BLaER1 (cell line): ENCODE measurements around the gene RUVBL2.

ENCODE experiments used
- H3K27ac ChIP-seq: shearing (Covaris generic); formaldehyde crosslinking; 2 replicates; pipeline ENCODE4 v1.8.1; 2022
- H3K27me3 ChIP-seq: shearing (Covaris generic); formaldehyde crosslinking; 2 replicates; pipeline ENCODE4 v1.8.1; 2022
- H3K36me3 ChIP-seq: shearing (Covaris generic); formaldehyde crosslinking; 2 replicates; pipeline ENCODE4 v1.8.1; 2022
- H3K4me1 ChIP-seq: shearing (Covaris generic); formaldehyde crosslinking; 2 replicates; pipeline ENCODE4 v1.8.1; 2022
- H3K4me2 ChIP-seq: shearing (Covaris generic); formaldehyde crosslinking; 2 replicates; pipeline ENCODE4 v1.8.1; 2022
- H3K4me3 ChIP-seq: shearing (Covaris generic); formaldehyde crosslinking; 2 replicates; pipeline ENCODE4 v1.8.1; 2022
- H3K9ac ChIP-seq: shearing (Covaris generic); formaldehyde crosslinking; 2 replicates; pipeline ENCODE4 v1.8.1; 2022
- H3K9me3 ChIP-seq: shearing (Covaris generic); formaldehyde crosslinking; 2 replicates; pipeline ENCODE4 v1.8.1; 2022
- H4K20me1 ChIP-seq: shearing (Covaris generic); formaldehyde crosslinking; 2 replicates; pipeline ENCODE4 v1.8.1; 2022
- Cebpa-rat ChIP-seq: shearing (Covaris generic); IDR thresholded peaks from 2 replicates; pipeline ENCODE4 v1.8.1; 2022

Gene RUVBL2

GRCh38 chr19:48968813-48969218, 24.9 kb upstream of the RUVBL2 start:
- H3K36me3 ChIP-seq = peaks cover 71% of the 10 kb centered on the region
- H3K27me3 ChIP-seq = no peaks in the 10 kb centered on the region
- no peaks in the 10 kb centered on the region for H3K9me3 ChIP-seq
- H4K20me1 ChIP-seq = peaks cover 34% of the 10 kb centered on the region
- no peak overlapping the region; the same call in 1 of the 2 replicates for H3K27ac ChIP-seq
- H3K4me3 ChIP-seq = no peak overlapping the region
- no peak for TF ChIP-seq Cebpa-rat
- peak overlapping the region; percentile 43; the same call in 1 of the 2 replicates for H3K9ac ChIP-seq
- H3K4me1 ChIP-seq = peaks cover 54% of the 10 kb centered on the region
- no peak overlapping the region for H3K4me2 ChIP-seq

- Histone ChIP-seq H3K4me3 (no peak overlapping the region), H3K9me3 (no peaks in the 10 kb centered on the region), H3K9ac (no peak overlapping the region), H3K36me3 (peaks cover 78% of the 10 kb centered on the region), H3K4me1 (peaks cover 47% of the 10 kb centered on the region), H3K27ac (no peak overlapping the region), H4K20me1 (peaks cover 34% of the 10 kb centered on the region), H3K27me3 (no peaks in the 10 kb centered on the region), H3K4me2 (peak overlapping the region; percentile 49)
- TF ChIP-seq Cebpa-rat = no peak
Measured at GRCh38 chr19:48969276-48970138, 24.2 kb upstream of the RUVBL2 start.

DNA sequence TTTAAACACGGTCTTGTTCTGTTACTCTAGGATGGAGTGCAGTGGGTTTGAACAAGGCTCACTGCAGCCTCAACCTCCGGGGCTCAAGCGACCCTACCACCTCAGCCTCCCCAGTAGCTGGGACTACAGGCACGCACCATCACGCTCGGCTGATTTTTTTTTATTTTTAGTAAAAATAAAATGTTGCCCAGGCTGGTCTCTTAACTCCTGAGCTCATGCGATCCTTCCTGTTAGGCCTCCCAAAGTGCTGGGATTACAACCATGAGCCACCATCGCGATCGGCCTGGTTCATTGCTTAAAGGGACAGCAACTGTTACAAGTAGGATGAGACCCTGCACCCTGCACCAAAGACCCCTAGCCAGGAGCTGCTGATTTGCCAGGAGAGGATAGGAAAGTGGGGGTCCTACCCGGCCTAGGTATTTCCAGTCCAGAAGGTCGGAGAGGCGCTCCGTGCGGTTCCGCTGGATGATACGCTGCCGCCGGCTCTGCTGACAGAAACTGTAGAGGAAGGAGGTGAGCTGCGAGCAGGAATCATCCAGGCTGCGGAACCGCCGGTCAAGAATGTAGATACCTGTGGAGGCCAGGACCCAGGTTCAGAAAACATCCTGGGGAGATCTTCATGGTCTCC, 23.4 kb upstream of the RUVBL2 start:
- peaks cover 86% of the 10 kb centered on the region for H3K36me3 ChIP-seq
- peaks cover 44% of the 10 kb centered on the region for H3K4me1 ChIP-seq
- peaks cover 34% of the 10 kb centered on the region for H4K20me1 ChIP-seq
- no peak overlapping the region for H3K4me3 ChIP-seq
- H3K4me2 ChIP-seq = peak overlapping the region; percentile 49
- H3K9me3 ChIP-seq = no peaks in the 10 kb centered on the region
- no peak for TF ChIP-seq Cebpa-rat
- no peak overlapping the region for H3K9ac ChIP-seq
- H3K27me3 ChIP-seq = no peaks in the 10 kb centered on the region
- no peak overlapping the region for H3K27ac ChIP-seq

DNA sequence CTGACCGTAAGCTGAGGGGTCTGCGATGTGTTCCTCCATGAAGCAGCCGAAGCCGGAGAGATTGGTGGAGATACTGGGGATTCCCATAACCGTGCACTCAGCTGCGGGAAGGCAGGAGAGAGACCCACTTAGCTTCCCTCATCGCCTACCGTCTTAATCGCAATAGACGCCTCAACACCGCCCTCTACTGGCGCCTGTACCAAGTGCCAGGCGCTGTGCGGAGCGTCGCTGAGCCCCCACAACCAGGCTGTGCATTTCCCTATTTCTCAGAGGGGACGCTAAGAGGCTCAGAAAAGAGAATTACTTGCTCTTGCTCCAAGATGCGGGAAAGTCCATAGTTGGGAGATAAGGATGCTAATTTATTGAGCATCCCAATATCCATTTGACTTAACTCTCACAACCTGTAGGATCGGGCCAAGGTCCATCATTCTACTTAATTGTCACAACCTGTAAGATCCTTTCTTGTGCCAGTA, 22.7 kb upstream of the RUVBL2 start:
- H4K20me1 ChIP-seq = peaks cover 26% of the 10 kb centered on the region
- peaks cover 48% of the 10 kb centered on the region for H3K4me1 ChIP-seq
- H3K36me3 ChIP-seq = peaks cover 87% of the 10 kb centered on the region
- no peak overlapping the region for H3K9ac ChIP-seq
- H3K9me3 ChIP-seq = no peaks in the 10 kb centered on the region
- peak overlapping the region; percentile 49 for H3K4me2 ChIP-seq
- no peak for TF ChIP-seq Cebpa-rat
- H3K4me3 ChIP-seq = no peak overlapping the region
- no peaks in the 10 kb centered on the region for H3K27me3 ChIP-seq
- H3K27ac ChIP-seq = no peak overlapping the region

- Histone ChIP-seq H3K9ac (no peak overlapping the region), H3K27ac (0 out of 2 replicates have a peak overlapping the region, but pooled peaks have one; percentile 18), H3K9me3 (no peaks in the 10 kb centered on the region), H3K4me3 (no peak overlapping the region), H3K36me3 (peaks cover 74% of the 10 kb centered on the region), H4K20me1 (no peaks in the 10 kb centered on the region), H3K27me3 (no peaks in the 10 kb centered on the region), H3K4me1 (peaks cover 54% of the 10 kb centered on the region), H3K4me2 (peak overlapping the region; percentile 37)
- TF ChIP-seq Cebpa-rat = no peak
Measured at GRCh38 chr19:48975947-48976847, 17.5 kb upstream of the RUVBL2 start.

- H3K4me2 ChIP-seq = peak overlapping the region; percentile 37; the same call in 1 of the 2 replicates
- no peak overlapping the region for H3K9ac ChIP-seq
- H3K36me3 ChIP-seq = peaks cover 76% of the 10 kb centered on the region
- H4K20me1 ChIP-seq = no peaks in the 10 kb centered on the region
- no peak for TF ChIP-seq Cebpa-rat
- no peak overlapping the region for H3K4me3 ChIP-seq
- H3K27me3 ChIP-seq = no peaks in the 10 kb centered on the region
- no peaks in the 10 kb centered on the region for H3K9me3 ChIP-seq
- H3K27ac ChIP-seq = 0 out of 2 replicates have a peak overlapping the region, but pooled peaks have one; percentile 18
- peaks cover 54% of the 10 kb centered on the region for H3K4me1 ChIP-seq
Measured at GRCh38 chr19:48977061-48977460, 16.6 kb upstream of the RUVBL2 start.

GRCh38 chr19:48982280-48982679, 11.4 kb upstream of the RUVBL2 start:
- H4K20me1 ChIP-seq = no peaks in the 10 kb centered on the region
- H3K36me3 ChIP-seq = peaks cover 85% of the 10 kb centered on the region
- no peak overlapping the region for H3K9ac ChIP-seq
- no peak for TF ChIP-seq Cebpa-rat
- H3K4me3 ChIP-seq = no peak overlapping the region
- no peak overlapping the region for H3K4me2 ChIP-seq
- no peaks in the 10 kb centered on the region for H3K27me3 ChIP-seq
- H3K27ac ChIP-seq = no peak overlapping the region
- peaks cover 36% of the 10 kb centered on the region for H3K4me1 ChIP-seq
- H3K9me3 ChIP-seq = no peaks in the 10 kb centered on the region

DNA sequence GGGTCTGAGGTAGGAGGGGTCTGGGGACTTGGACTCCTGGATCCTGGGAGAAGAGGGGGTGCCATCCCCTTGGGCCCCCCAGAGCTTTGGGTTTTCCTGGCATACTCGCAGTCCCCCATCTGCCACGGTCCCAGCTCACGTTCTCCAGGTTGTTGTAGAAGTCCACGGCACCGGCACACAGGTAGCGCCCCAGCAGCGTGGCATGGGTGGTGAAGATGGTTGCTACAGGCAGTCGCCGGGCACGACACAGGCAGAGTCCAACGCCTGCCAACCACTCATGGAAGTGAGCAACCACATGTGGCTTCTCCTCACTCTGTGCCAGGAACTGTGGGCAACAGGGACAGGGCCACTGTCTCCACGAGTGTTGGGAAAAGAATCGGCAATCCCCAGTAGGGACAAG, 8.0 kb upstream of the RUVBL2 start:
- H3K4me2 ChIP-seq = no peak overlapping the region
- H3K27ac ChIP-seq = no peak overlapping the region
- H3K27me3 ChIP-seq = no peaks in the 10 kb centered on the region
- H3K9ac ChIP-seq = no peak overlapping the region
- H3K4me1 ChIP-seq = peaks cover 30% of the 10 kb centered on the region
- no peaks in the 10 kb centered on the region for H4K20me1 ChIP-seq
- no peak for TF ChIP-seq Cebpa-rat
- peaks cover 88% of the 10 kb centered on the region for H3K36me3 ChIP-seq
- no peak overlapping the region for H3K4me3 ChIP-seq
- no peaks in the 10 kb centered on the region for H3K9me3 ChIP-seq

GRCh38 chr19:48986211-48986610, 7.5 kb upstream of the RUVBL2 start:
- no peaks in the 10 kb centered on the region for H4K20me1 ChIP-seq
- H3K36me3 ChIP-seq = peaks cover 88% of the 10 kb centered on the region
- H3K4me1 ChIP-seq = peaks cover 33% of the 10 kb centered on the region

More at GRCh38 chr19:48986211-48986610, 7.5 kb upstream of the RUVBL2 start:
- no peak overlapping the region for H3K4me3 ChIP-seq
- H3K9ac ChIP-seq = no peak overlapping the region
- H3K9me3 ChIP-seq = no peaks in the 10 kb centered on the region
- no peak overlapping the region for H3K4me2 ChIP-seq
- no peaks in the 10 kb centered on the region for H3K27me3 ChIP-seq
- TF ChIP-seq Cebpa-rat = no peak
- no peak overlapping the region for H3K27ac ChIP-seq
